Activated CD4-positive, alpha-beta T cell treated with anti-CD3 and anti-CD28 coated beads, Interleukin-2, amount 10 ng/mL, durations not matched to agents 24 days and 14 days (primary cell): ENCODE data around the gene CDC42BPA. TPM values are rescaled to one million over a fixed set of nuclear protein-coding genes. Genes with fewer than 3 reads are reported as not detected.

Source experiments
- DNase-seq: peaks from one replicate; pipeline ENCODE4 v3.0.0; 2022
- H3K27ac Mint-ChIP-seq: one replicate; pipeline ENCODE4 v1.8.0; 2022; ENCODE audit warnings: mild to moderate bottlenecking, mixed read lengths
- H3K27me3 Mint-ChIP-seq: one replicate; pipeline ENCODE4 v1.8.0; 2022; ENCODE audit warnings: mixed read lengths
- H3K36me3 Mint-ChIP-seq: one replicate; pipeline ENCODE4 v1.8.0; 2022; ENCODE audit warnings: low read depth, mild to moderate bottlenecking, mixed read lengths
- H3K4me1 Mint-ChIP-seq: one replicate; pipeline ENCODE4 v1.8.0; 2021; ENCODE audit warnings: mixed read lengths
- H3K4me3 Mint-ChIP-seq: one replicate; pipeline ENCODE4 v1.8.0; 2022; ENCODE audit warnings: mild to moderate bottlenecking, moderate library complexity, mixed read lengths
- H3K9me3 Mint-ChIP-seq: one replicate; pipeline ENCODE4 v1.8.0; 2021; ENCODE audit warnings: mixed read lengths
- intact Hi-C: fragments of 100-400 bp; cut with micrococcal nuclease; formaldehyde crosslinking; loops from one replicate; pipeline ENCODE4 v1.15.1; 2023
- total RNA-seq: library from RNA; stranded (reverse); gene quantifications from 2 replicates; pipeline ENCODE4 v1.2.3, GENCODE V29; 2022

The CDC42BPA gene
- total RNA-seq, 1 donor from 2014 or later = 1.2 TPM

DNA sequence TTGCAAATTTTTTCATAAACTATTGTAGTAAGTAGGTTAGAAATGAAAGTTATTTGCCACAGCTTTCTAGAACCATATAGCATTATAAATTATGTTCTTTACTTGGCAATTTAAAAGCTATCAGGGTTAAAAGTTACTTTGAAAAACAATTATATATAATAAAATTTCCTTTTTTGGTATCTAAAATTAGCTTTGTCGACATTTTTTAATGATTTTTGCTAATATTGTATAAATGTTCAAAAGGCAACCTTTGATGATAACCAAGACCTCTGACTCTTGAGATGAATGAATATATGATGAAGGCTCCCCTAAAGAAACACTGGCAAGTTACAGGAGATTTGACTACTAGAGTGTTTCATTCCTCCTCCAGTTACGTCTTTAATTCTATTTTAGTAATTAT, 121.2 kb downstream of the CDC42BPA start:
- Mint-ChIP-seq H3K27ac (no peak overlapping the region), H3K9me3 (no peaks in the 10 kb centered on the region), H3K4me1 (peaks cover 4% of the 10 kb centered on the region), H3K36me3 (no peaks in the 10 kb centered on the region), H3K27me3 (peaks cover 3% of the 10 kb centered on the region), H3K4me3 (no peak overlapping the region)
- no peak for DNase-seq
- intact Hi-C loops = no loop called here

DNA sequence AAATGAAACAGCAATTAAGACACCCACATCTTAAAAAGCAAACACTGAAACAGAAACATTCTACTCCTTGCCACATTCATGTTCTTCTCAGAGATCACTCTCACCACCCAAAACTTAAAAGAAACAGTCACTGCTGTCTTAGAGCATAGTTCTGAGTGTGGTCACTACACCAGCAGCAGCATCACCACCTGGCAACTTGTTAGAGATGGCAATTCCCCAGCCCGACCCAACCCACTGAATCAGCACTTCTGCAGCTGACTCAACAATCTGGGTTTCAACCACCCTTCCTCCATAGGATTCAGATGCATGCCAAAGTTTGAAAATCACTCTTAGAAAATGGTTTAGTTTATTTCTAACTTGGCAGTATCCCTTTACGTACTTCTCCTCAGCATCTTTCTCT, 126.1 kb downstream of the CDC42BPA start:
- Mint-ChIP-seq H3K9me3 (no peaks in the 10 kb centered on the region), H3K4me1 (peaks cover 5% of the 10 kb centered on the region), H3K36me3 (no peaks in the 10 kb centered on the region), H3K27ac (no peak overlapping the region), H3K4me3 (no peak overlapping the region), H3K27me3 (peaks cover 20% of the 10 kb centered on the region)
- intact Hi-C loops = no loop called here
- DNase-seq = peak; percentile 58

DNA sequence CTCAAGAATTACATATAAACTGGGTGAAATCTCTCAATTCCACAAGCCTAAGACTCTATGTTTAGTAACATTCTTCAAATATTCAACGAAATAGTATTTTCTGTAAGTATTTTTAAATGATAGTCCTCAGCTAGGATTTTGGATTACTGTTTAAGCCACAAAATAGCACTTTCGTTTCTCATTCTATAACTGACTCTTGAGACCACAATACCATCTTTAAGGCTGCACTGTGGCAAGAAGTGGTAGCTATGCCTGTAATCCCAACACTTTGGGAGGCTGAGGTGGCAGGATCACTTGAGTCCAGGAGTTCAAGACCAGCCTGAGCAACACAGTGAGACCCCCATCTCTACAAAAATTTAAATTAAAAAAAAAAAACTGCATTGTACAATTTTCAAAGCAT, 126.7 kb downstream of the CDC42BPA start:
- DNase-seq = no peak
- H3K4me1 Mint-ChIP-seq = peaks cover 5% of the 10 kb centered on the region
- H3K9me3 Mint-ChIP-seq = no peaks in the 10 kb centered on the region
- H3K27ac Mint-ChIP-seq = no peak overlapping the region
- intact Hi-C loops = no loop called here
- H3K4me3 Mint-ChIP-seq = no peak overlapping the region
- H3K27me3 Mint-ChIP-seq = peaks cover 20% of the 10 kb centered on the region
- no peaks in the 10 kb centered on the region for H3K36me3 Mint-ChIP-seq

DNA sequence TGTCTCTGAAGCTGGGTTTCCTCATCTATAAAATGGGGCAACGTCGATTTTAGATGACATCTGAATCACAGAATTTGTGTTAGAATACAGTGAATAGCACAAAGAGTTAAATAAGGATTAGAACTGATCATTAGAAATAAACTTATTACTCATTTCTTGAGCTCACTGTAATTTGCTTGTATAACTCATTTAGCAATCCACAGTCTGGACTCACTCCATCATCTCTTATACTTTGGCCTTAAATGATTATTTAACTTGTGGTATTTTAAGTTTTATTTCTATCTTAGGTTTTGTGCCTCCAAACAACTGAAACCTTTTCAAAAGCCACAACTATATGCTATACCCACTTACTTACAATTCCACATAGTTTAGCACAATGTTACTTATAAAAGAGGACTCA, 128.0 kb downstream of the CDC42BPA start:
- H3K27ac Mint-ChIP-seq = no peak overlapping the region
- intact Hi-C loops = no loop called here

DNA sequence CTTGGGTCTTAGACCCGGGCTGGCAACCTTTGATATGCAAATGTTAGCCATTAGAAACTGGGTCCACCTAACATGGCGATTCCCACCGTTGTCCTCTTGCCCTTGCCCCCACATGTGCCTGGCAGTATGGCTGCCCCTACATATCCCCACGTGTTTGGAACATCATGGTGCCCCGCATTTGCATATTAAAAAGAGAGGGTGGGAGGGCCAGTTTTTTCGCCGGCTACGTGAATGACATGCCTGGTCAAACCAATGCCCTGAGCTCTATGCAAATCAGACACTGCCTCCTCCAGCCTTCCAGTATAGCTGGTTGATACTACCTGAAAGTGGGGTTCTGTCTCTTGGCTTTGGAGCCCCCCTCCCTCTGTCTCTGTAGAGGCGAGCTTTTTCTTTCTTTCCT, 133.0 kb downstream of the CDC42BPA start:
- no peak for DNase-seq
- no peaks in the 10 kb centered on the region for H3K9me3 Mint-ChIP-seq
- no peaks in the 10 kb centered on the region for H3K36me3 Mint-ChIP-seq
- no peak overlapping the region for H3K4me3 Mint-ChIP-seq
- peaks cover 22% of the 10 kb centered on the region for H3K27me3 Mint-ChIP-seq
- intact Hi-C loops = no loop called here
- no peaks in the 10 kb centered on the region for H3K4me1 Mint-ChIP-seq
- no peak overlapping the region for H3K27ac Mint-ChIP-seq

More for the DNA sequence above, 128.0 kb downstream of the CDC42BPA start:
- Mint-ChIP-seq H3K9me3 (no peaks in the 10 kb centered on the region), H3K4me3 (no peak overlapping the region), H3K27me3 (peaks cover 20% of the 10 kb centered on the region), H3K36me3 (no peaks in the 10 kb centered on the region), H3K4me1 (peaks cover 5% of the 10 kb centered on the region)
- DNase-seq = no peak

DNA sequence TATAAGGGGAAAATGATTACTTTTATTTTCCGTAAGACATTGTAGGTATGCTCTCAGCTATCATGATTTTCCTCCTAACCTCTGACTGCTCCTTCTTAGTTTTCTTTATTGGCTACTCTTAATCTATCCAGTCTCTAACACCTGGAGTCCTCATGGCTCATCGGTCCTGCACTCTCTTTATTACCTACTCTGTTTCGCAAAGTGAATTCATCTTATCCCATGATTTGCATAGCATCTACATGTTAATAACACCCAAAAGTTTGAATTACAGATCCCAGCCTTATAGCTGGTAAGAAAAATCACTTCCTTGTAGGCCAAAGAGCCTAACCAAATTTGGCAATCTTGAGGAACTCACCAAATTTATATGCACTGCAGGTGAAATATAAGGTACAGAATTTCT, 136.3 kb downstream of the CDC42BPA start:
- H3K4me1 Mint-ChIP-seq = no peaks in the 10 kb centered on the region
- no peaks in the 10 kb centered on the region for H3K36me3 Mint-ChIP-seq
- H3K27me3 Mint-ChIP-seq = peaks cover 12% of the 10 kb centered on the region
- H3K27ac Mint-ChIP-seq = no peak overlapping the region
- intact Hi-C loops = no loop called here
- H3K9me3 Mint-ChIP-seq = no peaks in the 10 kb centered on the region
- no peak overlapping the region for H3K4me3 Mint-ChIP-seq
- DNase-seq = no peak

DNA sequence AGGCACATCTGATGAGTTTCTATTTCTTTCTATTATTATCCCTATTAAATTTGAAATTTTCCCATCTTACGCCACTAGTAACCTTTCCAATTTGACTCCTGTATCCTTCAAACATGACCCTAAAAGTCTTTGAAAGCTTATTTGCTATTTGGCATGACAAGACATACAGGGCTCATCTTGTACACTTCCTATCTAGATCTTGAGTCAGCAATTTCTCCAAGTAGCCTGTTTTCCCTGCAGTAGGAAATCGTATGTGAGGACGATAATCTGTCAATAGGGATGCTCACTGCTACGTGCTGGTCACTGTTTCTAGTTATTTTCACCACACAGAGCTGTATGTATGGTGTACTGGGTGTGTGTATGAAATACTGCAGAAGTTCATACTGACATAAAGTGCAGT, 142.7 kb downstream of the CDC42BPA start:
- peaks cover 7% of the 10 kb centered on the region for H3K27me3 Mint-ChIP-seq
- intact Hi-C loops = no loop called here
- no peaks in the 10 kb centered on the region for H3K36me3 Mint-ChIP-seq
- H3K4me3 Mint-ChIP-seq = no peak overlapping the region
- H3K9me3 Mint-ChIP-seq = no peaks in the 10 kb centered on the region
- no peak for DNase-seq
- H3K4me1 Mint-ChIP-seq = no peaks in the 10 kb centered on the region
- H3K27ac Mint-ChIP-seq = no peak overlapping the region

DNA sequence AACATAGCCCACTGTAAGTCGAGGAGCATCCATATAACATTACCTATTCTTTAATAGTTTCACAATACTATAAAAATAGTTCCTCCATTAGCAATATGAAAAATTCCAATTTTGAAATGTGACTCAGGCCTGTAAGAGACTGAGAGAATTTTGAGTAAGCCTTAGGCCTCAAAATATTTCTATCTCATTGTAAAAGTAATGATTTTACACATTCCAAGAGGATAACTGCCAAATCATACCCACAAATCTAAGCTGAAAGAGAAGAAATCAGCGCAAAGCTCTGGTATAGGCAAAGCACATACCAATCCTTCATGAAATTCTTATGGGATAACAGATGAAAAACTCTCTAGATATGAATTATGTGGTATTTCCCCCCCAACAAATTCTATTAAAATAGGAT, 144.1 kb downstream of the CDC42BPA start:
- H3K27me3 Mint-ChIP-seq = peaks cover 13% of the 10 kb centered on the region
- no peak overlapping the region for H3K4me3 Mint-ChIP-seq
- no peaks in the 10 kb centered on the region for H3K36me3 Mint-ChIP-seq
- no peak overlapping the region for H3K27ac Mint-ChIP-seq
- intact Hi-C loops = no loop called here
- no peaks in the 10 kb centered on the region for H3K4me1 Mint-ChIP-seq
- no peaks in the 10 kb centered on the region for H3K9me3 Mint-ChIP-seq
- no peak for DNase-seq

DNA sequence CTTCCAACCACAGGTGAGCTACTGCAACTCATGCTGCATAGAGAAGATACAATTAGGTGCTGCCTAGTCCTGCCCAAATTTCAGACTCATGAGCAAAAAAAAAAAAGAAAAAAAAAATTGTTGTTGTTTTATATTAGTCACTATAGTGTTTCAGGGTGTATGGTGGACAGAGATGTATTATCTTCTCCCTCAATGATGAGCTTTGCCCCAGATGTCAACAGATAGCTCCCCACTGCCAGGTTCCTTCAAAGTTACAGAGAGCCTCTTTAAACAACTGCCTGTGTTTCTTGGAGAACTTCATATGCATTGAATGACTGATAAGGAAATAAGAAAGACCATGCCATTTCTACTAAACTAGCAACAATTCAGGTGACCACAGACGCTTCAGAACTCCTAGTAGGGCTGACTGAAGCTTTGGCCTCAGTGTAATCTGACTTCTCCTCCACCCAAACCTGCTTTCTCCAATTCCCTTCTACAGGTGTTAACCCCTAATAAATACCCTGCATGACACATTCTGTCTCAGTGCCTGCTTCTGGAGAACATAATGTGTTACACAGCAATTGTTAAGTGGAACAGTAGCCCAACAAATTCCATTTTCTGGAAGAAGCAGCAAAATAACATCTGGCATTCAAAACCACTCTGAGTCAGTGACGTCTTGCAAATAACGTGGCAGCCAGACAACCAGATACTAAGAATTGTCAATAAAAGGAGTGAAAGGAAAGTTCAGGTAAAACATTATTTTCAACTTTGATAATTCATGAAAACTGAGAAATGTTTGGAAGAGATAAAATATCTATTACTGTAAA, 147.7 kb downstream of the CDC42BPA start:
- no peaks in the 10 kb centered on the region for H3K4me1 Mint-ChIP-seq
- no peaks in the 10 kb centered on the region for H3K9me3 Mint-ChIP-seq
- intact Hi-C loops = no loop called here
- no peak for DNase-seq
- H3K36me3 Mint-ChIP-seq = no peaks in the 10 kb centered on the region
- H3K27me3 Mint-ChIP-seq = peaks cover 15% of the 10 kb centered on the region
- H3K27ac Mint-ChIP-seq = no peak overlapping the region
- H3K4me3 Mint-ChIP-seq = no peak overlapping the region

DNA sequence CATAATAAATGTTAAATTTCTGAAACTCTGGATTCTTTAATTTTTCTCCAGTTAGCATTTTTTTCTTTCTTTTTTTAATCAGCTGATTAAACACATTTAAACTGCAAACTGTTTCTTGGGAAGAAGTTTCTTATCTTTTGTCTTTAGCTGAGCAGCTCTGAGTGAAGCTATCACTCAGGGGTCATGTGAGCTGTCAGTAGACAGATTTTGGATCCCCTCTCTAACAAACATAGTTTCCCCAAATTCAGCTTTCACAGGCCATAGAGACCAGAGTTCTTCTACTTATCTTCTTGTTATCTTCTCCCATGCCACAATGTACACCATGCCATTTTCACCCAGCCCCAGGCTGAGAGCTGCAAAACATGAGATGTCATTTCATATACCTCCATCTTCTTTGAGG, 148.9 kb downstream of the CDC42BPA start:
- no peaks in the 10 kb centered on the region for H3K9me3 Mint-ChIP-seq
- no peak overlapping the region for H3K27ac Mint-ChIP-seq
- no peaks in the 10 kb centered on the region for H3K4me1 Mint-ChIP-seq
- H3K27me3 Mint-ChIP-seq = peaks cover 19% of the 10 kb centered on the region
- no peak overlapping the region for H3K4me3 Mint-ChIP-seq
- intact Hi-C loops = no loop called here
- no peaks in the 10 kb centered on the region for H3K36me3 Mint-ChIP-seq
- DNase-seq = no peak

DNA sequence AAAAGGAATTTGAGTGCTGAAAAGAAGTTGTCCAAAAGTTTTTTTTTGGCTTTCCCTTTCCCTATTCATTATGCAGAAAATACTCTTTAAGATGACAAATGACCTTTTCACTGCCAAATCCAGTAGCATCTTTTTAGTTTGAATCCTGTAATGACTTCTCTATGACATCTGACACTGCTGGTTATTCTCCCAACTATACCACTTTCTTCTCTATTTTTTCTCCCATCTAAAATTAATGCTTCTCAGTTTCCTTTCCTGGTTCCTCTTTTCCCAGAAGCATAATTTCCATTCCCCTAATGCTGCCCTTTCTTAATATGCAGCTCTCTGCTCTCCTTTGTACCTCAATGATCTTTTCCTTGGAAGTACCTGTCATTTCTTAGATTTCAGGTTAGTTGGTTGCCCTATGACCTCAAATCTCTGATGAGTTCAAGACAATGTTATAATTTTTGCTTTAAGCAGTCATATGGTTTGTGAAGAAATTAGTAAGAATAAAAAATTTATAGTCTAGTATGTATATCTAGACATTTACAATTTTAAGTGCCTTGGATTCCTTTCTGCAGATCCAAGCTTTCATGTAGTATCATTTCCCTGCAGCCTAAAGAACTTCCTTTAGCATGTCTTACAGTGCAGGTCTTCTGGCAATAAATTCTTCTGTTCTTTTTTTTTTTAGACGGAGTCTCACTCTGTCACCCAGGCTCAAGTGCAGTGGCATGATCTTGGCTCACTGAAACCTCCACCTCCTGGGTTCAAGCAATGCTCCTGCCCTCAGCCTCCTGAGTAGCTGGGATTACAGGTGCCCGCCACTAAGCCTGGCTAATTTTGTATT, 150.8 kb downstream of the CDC42BPA start:
- intact Hi-C loops = no loop called here
- H3K4me1 Mint-ChIP-seq = no peaks in the 10 kb centered on the region
- no peaks in the 10 kb centered on the region for H3K9me3 Mint-ChIP-seq
- no peak for DNase-seq
- peaks cover 21% of the 10 kb centered on the region for H3K27me3 Mint-ChIP-seq
- H3K36me3 Mint-ChIP-seq = no peaks in the 10 kb centered on the region
- H3K27ac Mint-ChIP-seq = no peak overlapping the region
- no peak overlapping the region for H3K4me3 Mint-ChIP-seq

DNA sequence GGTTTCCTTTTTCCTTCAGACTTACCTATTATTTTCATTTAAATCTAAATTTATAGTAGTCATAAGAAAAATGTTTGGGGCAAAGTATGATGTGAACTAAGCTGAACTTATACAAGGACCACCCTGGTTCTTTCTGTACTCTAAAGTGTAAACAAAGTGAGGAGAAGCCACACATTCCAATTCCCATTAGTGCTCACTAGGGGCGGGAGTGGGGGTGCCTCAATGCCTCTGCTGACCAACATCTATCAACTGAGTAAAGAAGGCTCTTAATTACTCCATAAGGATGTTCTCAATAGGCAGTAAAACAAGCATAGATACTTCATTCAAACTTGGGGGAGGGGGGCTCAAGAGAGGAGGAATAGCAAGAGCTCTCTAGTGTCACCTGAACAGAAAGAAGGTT, 151.7 kb downstream of the CDC42BPA start:
- no peaks in the 10 kb centered on the region for H3K9me3 Mint-ChIP-seq
- no peaks in the 10 kb centered on the region for H3K36me3 Mint-ChIP-seq
- intact Hi-C loops = no loop called here
- H3K27me3 Mint-ChIP-seq = peaks cover 21% of the 10 kb centered on the region
- DNase-seq = no peak
- H3K4me3 Mint-ChIP-seq = no peak overlapping the region
- H3K27ac Mint-ChIP-seq = no peak overlapping the region
- no peaks in the 10 kb centered on the region for H3K4me1 Mint-ChIP-seq

DNA sequence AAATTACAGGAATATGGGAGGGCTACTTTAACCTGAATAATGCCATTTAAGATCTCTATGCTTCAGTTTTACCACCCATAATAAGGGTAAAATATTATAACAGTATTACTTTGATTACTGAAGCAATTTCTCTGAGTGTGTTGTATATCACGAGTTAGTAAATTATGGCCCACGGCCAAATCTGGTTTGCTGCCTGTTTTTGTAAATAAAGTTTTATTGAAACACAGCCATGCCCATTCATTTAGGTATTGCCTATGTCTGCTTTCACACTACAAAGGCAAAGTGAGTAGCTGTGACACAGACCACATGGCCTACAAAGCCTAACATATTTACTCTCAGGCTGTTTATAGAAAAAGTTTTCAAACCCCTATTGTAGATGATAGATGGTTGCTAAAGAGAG, 156.8 kb downstream of the CDC42BPA start:
- DNase-seq = no peak
- Mint-ChIP-seq H3K9me3 (no peaks in the 10 kb centered on the region), H3K4me3 (no peak overlapping the region), H3K4me1 (no peaks in the 10 kb centered on the region), H3K36me3 (no peaks in the 10 kb centered on the region), H3K27ac (no peak overlapping the region), H3K27me3 (peaks cover 8% of the 10 kb centered on the region)
- intact Hi-C loops = no loop called here

DNA sequence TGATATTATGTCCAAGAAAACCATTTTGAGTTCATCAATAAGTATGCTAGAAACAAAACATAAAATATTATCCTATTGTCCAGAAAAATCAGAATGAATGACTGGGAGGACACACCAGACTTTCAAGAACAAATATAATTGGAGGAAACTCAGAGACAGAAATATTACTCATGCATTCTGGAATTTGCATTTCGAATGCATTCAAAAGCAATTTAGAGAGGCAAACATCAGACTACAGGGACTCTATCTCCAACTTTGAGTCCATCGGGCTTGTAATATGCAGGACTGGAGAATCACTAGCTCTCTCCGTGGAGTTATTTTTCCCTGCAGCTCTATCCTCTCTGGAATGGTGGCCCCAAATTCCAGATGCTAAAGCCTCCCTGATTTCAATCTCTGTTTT, 161.8 kb downstream of the CDC42BPA start:
- intact Hi-C loops = no loop called here
- H3K9me3 Mint-ChIP-seq = no peaks in the 10 kb centered on the region
- peaks cover 12% of the 10 kb centered on the region for H3K27me3 Mint-ChIP-seq
- no peaks in the 10 kb centered on the region for H3K4me1 Mint-ChIP-seq
- no peak overlapping the region for H3K4me3 Mint-ChIP-seq
- DNase-seq = no peak
- H3K27ac Mint-ChIP-seq = no peak overlapping the region
- no peaks in the 10 kb centered on the region for H3K36me3 Mint-ChIP-seq
